GM18951 (cell line): ENCODE data around the gene DNLZ.

Experiments
- POLR2A ChIP-seq: IDR thresholded peaks from 4 replicates; pipeline ENCODE4 v1.6.1; 2011; ENCODE audit warnings: mild to moderate bottlenecking; ENCODE audit not compliant: insufficient read length, insufficient read depth; ENCODE audit errors: extremely low read depth
- in situ Hi-C: fragments of 300-500 bp; cut with MboI; formaldehyde crosslinking; loops from one replicate; pipeline ENCODE4 v1.12.0; 2022; ENCODE audit warnings: low sequenced_read_pairs, mixed read lengths, inconsistent platforms; ENCODE audit not compliant: unreplicated experiment

DNLZ gene

GRCh38 chr9:136367296-136368145 lies 4.0 kb upstream of the DNLZ start:
- in situ Hi-C loops = no loop called here
- TF ChIP-seq POLR2A = no peak

GRCh38 chr9:136366826-136367225 lies 3.3 kb upstream of the DNLZ start:
- in situ Hi-C loops = no loop called here
- no peak for TF ChIP-seq POLR2A

DNA sequence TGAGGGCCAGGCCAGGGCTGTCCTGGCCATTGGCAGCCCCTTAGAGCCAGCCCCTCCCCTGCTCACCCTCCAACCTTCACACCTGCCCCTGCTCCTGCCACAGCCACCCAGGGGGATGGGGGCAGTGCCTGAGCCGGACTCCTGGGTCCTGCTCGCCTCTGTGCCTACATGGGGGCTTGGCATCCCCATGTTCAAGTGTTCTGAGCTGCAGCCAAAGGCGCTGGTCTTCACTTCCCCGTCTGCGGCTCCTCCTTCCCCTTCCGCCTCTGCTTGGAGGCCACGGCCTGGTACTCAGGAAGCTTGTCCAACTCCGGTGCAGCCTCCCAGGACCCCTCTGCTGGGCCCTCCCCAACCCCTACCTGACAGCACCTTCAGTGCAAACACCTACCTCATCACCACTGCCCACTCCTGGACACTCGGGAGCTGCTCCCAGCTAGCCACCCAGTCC lies 2.3 kb upstream of the DNLZ start:
- TF ChIP-seq POLR2A = no peak
- in situ Hi-C loops = no loop called here

- no peak for TF ChIP-seq POLR2A
- in situ Hi-C loops = no loop called here
Measured at GRCh38 chr9:136364942-136365774, 1.6 kb upstream of the DNLZ start.

DNA sequence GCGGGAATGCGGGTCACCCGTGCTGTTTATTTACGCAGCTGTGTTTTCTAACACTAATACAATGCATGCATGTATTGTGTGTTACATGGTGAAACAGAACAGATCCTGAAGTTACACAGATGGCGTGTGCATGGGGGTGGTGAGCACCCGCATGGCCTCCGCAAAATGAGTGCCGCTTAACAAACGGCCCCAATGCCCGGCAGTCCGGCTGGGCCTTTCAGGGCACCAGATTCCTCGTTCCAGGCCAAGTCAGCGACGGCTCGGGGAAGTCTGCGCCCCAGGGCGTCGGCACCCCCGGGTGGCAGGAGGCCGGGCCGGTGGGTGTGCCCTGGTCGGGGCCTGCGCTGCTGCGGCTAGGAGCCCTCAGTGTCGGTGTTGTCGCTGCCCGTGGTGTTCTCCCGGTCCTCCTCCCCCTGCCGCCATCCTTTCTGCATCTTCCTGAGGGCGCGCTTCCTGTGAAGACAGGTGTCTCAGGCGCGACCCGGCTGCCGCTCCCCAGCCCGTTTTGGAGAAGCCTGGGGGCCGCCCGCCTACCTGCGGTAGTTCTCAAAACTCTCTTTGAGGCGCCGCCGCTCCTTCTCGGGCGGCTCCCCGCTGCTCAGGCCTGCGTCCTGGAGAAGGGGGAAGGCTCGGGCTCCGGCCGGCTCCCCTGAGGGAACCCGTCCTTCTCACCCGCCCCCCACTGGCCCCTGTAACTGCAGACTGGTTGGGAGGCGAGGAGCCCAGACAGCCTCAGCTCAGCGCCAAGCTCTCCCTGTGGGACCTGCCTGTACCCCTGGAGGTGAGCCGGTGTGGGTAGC lies 605 bp upstream of the DNLZ start:
- in situ Hi-C loops = no loop called here
- no peak for TF ChIP-seq POLR2A

DNA sequence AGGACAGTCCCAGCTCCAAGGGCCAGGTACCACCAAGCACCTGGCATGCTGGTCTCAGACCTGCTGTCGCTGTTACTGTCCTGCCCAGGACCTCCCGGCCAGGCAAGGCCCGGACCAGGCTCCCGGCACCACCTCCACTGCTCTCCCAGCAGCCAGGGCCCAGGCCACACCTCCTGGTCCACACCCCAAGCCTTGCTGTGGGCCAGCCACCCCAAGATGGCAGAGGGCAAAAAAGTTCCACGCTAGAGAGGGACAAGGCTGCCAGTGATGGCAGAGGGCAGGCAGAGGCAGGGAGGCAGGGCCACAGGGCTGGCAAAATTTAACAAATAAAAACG lies 1.1 kb downstream of the DNLZ start:
- in situ Hi-C loops = no loop called here
- TF ChIP-seq POLR2A = no peak

- TF ChIP-seq POLR2A = no peak
- in situ Hi-C loops = no loop called here
Measured at GRCh38 chr9:136361754-136362449, 1.6 kb downstream of the DNLZ start.

DNA sequence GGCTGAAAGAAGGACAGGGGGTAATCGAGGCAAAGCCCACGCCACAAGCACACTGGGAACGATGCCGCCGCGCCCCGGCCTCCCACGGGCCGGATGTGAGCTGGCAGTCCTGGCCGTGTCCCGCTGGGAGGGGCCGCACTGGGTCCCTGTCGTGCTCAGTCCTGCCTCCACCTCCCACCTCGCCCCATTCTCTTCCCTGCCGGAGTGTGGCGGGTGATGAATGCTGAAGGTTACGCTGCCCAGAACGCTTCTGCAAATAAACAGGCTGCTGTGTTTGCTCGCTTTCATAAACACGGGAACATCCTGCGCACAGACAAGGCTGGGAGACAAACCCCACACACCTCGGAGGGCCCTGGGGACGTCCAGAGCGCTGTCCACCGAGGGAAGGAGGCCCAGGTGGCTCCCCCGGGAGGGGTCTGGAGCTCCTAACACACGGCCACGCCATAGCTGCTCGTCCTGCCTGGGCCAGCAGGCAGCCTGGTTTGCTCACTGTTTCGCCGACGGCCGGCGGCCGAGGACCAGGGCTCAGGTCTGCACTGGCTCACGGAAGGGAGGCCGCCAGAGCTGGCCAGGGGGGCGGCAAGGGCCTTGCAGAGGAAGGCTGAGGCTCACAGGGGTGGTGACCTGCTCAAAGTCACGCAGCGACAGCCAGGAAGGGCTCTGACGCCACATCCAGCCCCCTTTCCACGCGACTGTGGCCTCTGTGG lies 2.3 kb downstream of the DNLZ start:
- in situ Hi-C loops = no loop called here
- TF ChIP-seq POLR2A = no peak

DNA sequence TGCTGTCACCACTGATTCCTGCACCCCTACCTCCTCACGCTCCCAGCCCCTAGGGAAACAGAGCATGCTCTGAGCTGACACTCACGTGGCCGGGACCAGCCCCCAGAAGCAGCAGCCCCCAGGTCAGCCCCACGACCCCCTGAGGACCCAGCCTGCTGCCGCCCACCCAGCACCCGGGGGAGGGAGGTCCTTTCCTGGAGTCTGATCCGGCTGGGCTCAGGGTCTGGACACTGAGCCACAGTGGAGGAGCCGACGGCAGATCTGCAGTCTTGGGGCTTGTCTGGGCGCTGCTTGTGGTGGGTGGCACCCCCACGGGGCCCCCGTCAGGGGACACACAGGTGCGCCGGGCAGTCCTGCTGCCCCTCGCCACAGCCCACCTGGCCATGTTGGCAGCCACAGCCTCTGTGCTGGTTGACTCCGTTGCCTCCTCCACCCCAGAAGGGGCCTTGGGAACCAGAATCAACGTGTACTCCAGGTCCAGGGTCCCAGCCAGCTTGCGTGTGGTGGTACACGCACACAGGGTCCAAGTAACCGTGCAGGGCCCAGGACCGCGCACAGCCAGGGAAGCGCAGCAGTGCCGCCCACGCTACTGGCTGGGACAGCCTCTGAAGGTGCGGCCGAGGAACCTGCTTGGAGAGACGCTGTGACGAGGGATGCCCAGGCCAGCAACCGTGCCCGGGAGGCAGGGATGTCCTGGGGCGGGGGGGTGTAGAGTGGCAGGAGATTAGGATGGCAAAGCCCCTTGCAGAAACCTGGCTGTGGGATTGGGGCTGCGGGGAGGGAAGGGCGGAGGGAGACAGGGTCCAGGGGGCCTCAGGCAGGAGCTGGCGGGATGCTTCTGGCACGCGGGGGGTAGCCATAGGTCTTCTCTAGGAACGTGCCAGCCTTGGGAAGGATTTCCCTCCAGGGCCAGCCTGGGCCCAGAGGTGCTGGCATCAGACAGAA lies 3.5 kb downstream of the DNLZ start:
- no peak for TF ChIP-seq POLR2A
- in situ Hi-C loops = no loop called here

- in situ Hi-C loops = no loop called here
- TF ChIP-seq POLR2A = no peak
Measured at GRCh38 chr9:136358888-136359287, 4.7 kb downstream of the DNLZ start.

DNA sequence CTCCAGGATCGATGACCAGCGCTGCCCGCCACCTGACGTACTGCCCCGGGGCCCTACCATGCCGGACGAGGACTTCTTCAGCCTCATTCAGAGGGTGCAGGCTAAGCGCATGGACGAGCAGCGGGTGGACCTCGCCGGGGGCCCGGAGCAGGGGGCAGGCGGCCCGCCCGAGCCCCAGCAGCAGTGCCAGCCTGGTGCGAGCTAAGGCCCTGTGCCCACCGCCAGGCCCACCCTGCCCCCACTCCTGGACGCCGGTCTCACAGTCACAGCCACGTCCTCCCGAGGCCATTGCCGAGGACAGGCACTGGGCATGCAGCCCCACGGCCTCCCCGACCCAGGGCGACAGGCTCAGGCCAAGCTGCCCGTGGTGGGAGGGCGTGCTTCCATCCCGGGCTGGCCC lies 5.5 kb downstream of the DNLZ start:
- TF ChIP-seq POLR2A = no peak
- in situ Hi-C loops = no loop called here

DNA sequence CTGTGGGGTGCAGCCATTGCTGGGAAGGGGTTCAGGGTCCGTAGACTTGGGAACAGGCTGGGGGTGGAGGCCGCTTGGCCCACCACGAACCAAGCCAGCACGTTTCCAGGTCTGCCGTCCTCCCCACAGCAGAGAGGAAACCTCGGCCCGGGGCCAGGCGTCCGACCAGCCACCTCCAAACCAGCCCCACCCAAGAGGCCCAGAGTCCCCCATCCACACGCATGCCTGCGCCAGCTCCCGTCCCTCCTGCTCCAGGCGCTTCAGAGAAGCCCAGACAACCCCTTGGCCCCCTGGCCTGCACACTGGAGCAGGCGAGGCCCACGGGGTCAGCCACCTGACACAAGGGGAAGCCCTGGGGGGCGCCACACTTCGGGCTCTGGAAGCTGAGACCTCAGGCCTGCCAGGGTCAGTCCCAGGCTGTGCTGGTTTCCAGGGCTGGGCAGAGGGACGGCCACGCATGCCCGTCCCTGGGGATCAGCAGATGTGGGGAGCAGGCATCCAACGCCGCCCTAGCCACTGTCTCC lies 6.3 kb downstream of the DNLZ start:
- in situ Hi-C loops = no loop called here
- TF ChIP-seq POLR2A = no peak
